Neural cell (in vitro differentiated cells): ENCODE measurements around the gene TSPO.

ENCODE experiments used
- CTCF ChIP-seq: fragments of 450-650 bp; IDR thresholded peaks from 2 replicates; pipeline ENCODE4 v1.5.1; 2014; ENCODE audit warnings: antibody characterized with exemption, mild to moderate bottlenecking, moderate library complexity; ENCODE audit not compliant: poor library complexity, severe bottlenecking
- EP300 ChIP-seq: fragments of 450-650 bp; conservative IDR thresholded peaks from 2 replicates; pipeline ENCODE4 v1.6.1; 2014; ENCODE audit warnings: antibody characterized with exemption, mild to moderate bottlenecking, moderate library complexity; ENCODE audit not compliant: poor library complexity, severe bottlenecking

GRCh38 chr22:43182118-43182517, 30.8 kb downstream of the TSPO start:
- TF ChIP-seq EP300 (no peak), CTCF (no peak)
